HUDEP-2 (cell line): ENCODE data around the gene RAD54L.
A peak's percentile ranks its signal among the peaks of the same experiment; 100 is the strongest.

Experiments used
- DNase-seq, 76 experiments: peaks; one replicate each; lab custom pipeline; 2025; ENCODE audit not compliant: unreplicated experiment in 76 of 76; lab: John Stamatoyannopoulos, UW

Gene RAD54L

DNA sequence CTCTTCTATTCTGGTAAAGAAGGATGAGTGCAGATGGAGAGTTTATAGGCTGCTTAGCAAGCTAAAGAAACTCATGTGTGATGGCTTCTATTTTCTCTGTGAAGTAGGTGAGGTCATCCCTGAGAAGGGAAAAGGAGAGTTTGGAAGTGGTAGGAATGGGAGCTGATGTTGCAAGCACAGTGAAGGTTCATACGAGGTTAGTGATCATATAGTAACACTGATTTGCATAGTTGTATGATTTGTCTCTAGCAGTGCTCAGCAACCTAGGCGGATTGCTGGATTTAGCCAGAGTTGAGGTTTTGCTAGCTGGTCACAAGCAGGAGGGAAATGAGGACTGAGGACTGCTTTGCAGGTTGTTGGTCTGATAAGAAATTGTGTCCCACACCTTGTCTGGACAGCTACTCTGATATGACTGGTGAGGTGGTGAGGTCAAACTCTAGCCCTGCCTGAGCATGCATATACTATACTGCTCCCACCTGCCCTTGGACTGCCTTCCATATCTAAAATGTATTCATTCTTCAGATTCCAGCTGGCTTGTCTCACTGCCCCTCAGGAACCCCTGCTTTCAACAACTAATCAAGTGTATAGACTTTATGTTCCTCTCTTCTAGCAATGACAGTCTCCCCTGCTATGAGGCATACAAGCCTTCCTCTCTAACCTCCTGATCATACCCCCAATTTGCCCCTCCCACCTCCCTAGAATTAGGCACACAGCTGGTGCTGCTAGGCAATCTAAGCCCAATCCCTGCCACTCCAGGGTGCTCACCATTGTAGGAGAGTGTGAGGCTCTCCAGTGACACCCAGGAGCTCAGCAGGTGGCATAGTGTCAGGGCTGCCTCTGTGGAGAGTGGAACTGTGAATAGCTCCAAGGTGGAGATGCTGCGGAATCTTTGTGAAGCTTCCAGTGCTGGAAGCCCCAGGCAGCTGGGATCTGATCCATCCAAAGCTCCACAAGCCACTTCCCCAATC, 37.3 kb downstream of the RAD54L start:
- DNase-seq, result no peak

DNA sequence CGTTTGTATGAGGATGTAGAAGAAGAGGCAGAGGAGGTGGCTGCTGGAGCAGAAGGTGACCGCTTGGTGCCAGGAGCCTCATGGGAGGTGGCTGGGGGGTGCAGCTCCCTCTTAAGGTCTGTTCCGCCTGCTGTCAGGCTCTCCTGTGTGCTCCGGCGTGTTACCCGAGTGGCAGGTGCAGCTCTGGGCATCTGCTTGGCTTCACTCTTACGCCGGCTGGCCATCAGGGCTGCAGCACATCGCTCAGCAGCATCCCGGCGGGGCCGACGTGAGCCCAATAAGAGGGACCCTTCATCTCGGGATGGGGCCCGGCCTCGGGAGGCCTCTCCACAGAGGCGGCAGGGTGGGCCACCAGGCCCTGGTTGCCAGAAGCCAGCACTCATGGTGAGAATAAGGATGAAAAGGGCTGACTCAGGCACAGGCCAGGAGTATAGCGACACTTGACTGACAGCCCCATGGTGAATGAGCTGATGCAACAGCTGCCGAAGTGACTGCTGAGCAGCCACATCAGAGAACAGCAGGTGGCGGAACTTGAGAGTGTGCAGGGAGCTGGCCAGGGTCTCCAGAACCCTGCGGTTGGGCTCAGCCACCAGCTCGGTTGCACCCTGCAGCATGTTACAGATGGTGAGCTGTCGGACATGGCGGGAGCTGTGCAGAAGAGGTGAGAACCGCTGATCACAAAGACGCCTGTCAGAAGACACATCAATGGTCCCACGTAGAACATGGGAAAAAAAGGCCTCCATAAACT, 38.3 kb downstream of the RAD54L start:
- DNase-seq, result no peak

DNA sequence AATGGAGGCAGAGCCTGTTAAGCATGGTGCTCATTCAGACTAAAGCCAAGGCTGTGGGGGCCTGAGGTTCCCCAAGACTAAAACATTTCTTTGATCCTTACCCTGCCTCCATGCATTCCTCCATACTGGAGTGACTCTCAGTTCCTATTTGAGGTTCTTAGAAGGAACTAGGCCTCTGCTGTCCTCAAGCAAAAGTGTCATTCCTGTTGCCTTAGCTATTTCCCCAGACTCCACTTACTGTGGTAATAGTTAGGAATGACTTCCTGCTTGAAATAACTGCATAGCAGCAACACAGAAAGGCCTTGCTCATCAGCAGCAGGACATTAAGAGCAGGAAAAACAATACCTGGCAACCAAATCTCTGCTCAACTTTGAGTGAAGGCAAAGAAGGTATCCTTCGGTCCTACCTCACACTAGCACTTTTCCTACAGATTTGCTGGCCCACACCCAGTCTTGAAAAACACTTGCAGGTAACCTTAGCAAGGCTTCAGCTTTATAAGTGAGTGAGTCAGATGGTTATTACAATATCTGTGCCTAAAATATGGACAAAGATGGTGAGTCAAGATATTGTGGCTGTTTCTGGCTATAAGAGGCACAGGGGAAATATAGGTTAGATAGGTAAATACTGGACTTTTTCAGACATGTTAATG, 41.0 kb downstream of the RAD54L start:
- DNase-seq, result no peak

DNA sequence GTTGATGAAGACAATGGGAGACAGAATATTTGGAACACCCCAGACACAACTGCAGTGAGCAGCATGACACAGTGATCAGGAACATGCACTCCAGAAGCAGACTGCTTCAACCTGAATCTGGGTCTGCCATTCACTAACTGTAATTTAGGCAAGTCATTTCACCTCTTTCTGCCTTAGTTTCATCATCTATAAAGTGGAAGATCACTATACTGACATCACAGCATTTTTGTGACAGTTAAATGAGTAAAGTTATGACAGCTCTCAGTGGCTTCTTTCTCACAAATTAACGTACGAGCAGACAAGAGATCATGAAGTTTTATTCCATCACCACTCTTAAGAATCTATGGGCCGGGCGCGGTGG, 41.6 kb downstream of the RAD54L start:
- no peak for DNase-seq

DNA sequence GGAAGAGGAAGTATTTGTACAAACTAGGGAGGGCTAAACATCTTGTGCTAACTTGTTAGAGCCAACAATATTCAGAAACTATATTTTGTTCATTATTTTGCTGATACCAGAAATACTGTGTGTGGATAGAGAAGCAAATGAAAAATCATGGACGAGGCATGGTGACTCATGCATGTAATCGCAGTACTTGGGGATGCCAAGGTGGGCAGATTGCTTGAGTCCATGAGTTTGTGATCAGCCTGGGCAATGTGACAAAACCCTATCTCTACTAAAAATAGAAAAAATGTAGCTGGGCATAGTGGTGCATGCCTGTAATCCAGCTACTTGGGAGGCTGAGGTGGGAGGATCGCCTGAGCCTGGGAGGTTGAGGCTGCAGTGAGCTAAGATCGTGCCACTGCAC, 42.4 kb downstream of the RAD54L start:
- no peak for DNase-seq

DNA sequence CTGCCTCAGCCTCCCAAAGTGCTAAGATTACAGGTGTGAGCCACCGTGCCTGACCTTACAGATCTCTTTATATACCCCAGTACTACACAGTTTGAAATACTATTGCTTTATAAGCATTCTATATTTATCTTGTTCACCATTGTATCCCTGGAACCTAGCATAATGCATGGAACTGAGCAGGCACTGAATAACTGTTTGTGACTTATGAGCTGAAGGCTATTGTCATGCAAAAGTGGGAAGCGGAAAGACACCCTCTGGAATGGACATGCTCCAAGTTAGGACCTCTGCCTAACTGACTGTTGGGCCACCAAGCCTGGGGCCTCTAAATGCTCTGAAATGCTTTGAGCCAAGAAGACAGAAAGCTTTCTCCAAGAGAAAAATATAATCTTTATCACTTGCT, 47.7 kb downstream of the RAD54L start:
- no peak for DNase-seq

DNA sequence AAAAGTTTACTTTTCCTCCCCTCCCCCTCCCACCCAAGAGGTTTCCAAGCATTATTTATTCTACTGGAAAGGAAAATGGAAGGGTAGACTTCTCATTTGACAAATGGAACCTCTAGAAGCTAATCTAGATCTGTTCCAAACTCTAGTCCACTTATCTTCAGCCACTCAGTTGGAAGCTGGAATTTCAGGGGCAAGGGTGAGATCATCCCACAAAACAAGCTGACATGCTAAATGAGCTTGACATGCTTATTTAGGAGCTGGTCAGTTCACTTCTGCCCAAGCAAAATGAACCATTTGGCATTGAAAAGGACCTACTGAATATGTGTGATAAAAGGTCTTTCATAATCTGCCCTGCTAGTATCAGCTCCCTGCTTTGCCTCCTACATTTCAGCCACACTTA, 50.8 kb downstream of the RAD54L start:
- no peak for DNase-seq

DNA sequence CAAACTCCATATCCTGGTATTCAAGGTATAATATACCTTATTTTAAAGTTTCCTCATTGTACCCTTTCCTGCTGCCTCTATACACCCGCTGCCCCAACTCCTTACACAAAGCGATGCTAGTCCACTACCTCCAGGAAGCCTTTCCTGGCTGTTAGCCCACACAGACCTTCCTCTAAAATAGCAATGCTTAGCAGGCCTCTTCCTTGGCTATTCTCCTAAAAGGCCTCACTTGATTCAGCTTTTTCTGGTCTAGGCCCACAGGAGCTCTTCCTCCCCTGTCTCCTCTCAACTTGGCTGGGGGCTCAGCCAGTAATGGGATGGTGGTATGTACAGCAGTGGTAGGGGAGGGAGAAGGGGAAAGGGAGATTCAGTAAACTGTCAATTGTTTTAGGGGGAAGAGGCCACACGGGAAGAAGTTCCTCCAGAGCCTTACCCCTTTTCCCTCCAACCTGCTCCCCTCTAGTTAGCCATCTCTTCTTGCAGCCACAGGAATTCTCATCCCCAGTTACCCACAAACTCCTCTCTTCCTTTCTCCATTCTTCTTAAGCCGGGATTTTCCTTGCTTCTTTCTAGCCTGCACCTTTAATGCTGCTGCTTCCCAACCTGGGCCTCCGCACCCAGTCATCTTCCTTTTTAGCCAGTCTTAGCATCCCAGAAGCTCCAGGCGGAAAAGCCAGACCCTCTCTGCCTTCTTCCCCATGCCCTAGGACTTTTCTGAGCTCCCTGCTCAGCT, 53.3 kb downstream of the RAD54L start:
- DNase-seq, result no peak

DNA sequence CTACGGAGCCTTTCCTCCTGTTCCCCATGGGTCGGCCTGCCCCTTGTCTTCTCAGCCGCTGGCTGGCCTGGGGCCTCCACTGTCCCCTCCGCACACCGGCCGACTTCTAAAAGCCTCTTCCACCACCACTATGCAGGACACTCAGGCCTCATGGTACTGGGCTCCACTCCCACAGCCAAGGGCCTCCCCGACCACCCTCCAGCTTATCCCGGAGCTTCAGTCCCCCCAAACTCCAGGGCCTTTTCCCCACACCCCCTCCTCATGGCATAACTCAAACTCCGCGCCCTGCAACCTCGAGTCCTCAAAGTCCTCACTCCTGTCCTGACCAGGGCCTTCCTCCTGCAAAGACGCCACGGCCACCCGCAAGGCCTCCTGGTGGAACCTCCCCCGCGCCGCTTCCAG, 53.8 kb downstream of the RAD54L start:
- DNase-seq, result peak in 1 of 76 experiments; percentile 25

DNA sequence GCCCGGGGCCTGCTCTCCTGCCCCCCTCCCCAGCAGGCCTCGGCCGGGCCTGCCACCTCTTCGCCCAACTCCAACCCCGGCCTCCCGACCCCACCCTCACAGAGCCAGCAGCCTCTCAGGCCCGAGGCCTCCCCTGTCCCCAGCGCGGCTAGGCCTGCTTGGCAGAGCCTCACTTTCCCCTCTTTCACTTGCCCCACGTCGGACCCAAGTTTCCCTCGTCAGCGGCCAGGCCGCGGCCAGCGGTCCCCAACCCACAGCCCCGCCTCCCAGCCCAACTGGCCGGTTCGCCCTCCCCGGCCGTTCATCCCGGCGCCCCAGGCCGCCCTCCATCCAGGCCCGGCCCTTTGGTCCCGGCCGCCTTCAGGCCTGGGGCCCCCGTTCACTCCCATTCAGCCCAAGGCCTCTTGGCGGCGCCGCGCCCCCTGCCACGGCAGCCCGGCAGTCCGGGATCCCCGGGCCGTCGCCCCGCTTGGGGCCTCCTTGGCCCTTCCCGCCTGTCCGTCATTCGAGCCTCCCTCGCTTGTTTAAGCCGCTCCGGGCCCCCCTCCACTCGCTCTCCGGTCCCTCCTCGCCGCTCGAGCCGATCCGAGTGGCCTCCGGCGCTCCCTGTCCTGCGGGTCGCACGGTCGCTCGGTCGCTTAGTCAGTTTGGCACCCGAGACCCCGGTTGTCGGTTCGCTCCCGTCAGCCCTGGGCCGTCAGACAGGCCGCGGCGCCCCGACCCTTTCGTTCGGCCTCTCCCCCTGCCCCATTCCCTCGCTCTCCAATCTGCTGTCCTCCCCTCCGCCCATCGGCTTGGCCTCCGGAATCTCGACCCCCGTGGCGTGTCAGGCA, 54.5 kb downstream of the RAD54L start:
- DNase-seq, result peak in 42 of 76 experiments; percentile 12 to 55 (median 33)

DNA sequence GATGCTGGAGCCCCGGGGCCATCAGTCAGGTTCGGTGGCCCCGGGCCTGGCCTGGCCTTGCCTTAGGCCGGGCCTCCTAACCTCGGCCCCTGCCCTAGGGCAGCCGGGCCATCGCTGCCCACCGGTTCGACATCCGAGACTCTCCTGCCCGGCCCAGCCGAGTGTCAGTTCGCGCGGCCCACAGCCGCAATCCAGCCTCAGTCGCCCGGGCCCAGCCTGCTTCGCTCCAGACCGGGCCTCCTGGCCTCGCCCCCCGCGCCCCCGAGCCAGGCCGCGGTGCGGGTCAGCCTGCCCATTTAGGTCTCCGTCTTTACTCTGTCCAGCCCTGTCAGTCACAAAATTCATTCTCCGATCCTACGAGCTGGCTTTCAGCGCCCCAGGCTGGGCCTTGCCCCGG, 55.1 kb downstream of the RAD54L start:
- peak in 6 of 76 experiments; percentile 44 to 67 (median 61) for DNase-seq

DNA sequence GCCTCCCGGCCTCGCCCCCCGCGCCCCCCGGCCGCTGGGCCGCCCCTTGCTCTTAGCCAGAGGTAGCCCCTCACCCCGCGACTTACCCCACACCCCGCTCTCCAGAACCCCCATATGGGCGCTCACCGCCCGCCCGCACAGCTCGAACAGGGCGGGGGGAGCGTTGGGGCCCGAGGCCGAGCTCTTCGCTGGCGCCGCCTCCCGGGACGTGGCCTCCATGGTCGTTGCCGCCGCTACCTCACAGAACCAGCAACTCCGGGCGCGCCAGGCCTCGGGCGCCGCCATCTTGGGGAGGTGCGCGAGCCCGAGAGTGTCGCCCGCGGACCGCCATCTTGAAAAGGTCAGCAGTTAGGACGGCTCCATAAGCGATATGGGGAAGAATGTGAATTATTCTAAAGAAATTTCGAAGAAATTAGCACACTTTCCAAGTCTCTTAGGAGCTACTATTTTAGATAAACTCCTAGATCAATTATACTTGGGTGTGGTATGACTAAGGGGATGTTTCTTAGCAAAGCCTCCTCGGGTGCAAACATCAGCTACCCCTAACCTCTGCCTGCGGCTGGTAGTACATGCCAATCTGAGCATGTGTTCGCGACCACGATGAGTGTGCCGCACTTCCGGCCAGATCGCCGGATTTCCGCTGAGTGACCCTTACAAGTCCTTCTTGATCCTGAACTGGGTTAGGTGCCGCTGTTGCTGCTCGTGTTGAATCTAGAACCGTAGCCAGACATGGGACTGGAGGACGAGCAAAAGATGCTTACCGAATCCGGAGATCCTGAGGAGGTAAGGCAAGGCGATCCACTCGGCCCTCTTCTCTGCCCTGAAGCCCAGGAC, 55.7 kb downstream of the RAD54L start, which contains the start of the genes LRRC41 and UQCRH:
Gene LRRC41, minus strand, starts transcription at position 579 of the 834 bp plus-strand sequence. Its CDS starts 294 bp downstream, at position 285.
Gene UQCRH, plus strand, starts transcription at position 661 of the 834 bp plus-strand sequence. Its CDS starts 69 bp downstream, at position 730.
- peak; percentile 40 to 96 (median 90) for DNase-seq

DNA sequence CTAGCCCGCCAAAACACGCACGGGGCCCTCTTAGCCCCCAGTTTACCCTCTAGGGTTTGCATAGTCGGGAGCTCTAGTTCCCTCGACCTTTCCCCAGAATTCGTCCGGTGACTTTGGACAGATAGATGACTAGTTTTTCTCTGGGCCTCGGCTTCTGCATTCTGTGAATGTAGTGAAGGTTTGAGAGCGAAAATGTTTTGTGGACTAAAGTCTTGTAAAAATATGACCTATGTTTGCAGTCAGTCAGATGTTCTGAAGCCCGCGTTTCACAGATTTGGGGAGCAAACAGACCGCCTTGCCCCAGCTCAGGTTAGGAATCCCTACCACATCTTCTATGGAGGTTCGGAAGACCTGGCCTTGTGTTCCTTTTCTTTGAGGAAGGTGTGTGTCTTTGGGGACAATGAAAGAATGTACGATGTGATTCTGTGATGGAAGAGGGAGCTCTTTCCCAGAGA, 56.3 kb downstream of the RAD54L start:
- no peak for DNase-seq

DNA sequence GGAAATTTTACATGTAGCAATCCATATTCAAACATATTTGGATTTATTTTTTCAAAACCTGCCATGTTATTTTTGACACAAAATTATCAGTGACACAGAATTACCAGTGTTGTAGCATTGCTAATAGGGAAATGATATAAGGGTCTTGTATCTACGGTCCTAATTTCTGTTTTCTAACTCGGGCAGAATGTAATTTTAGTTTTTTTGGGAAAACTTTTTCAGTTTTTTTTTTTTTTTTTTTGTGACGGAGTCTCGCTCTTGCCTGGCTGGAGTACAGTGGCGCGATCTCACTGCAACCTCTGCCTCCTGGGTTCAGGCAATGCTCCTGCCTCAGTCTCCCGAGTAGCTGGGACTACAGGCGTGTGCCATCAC, 58.6 kb downstream of the RAD54L start:
- DNase-seq, result no peak

DNA sequence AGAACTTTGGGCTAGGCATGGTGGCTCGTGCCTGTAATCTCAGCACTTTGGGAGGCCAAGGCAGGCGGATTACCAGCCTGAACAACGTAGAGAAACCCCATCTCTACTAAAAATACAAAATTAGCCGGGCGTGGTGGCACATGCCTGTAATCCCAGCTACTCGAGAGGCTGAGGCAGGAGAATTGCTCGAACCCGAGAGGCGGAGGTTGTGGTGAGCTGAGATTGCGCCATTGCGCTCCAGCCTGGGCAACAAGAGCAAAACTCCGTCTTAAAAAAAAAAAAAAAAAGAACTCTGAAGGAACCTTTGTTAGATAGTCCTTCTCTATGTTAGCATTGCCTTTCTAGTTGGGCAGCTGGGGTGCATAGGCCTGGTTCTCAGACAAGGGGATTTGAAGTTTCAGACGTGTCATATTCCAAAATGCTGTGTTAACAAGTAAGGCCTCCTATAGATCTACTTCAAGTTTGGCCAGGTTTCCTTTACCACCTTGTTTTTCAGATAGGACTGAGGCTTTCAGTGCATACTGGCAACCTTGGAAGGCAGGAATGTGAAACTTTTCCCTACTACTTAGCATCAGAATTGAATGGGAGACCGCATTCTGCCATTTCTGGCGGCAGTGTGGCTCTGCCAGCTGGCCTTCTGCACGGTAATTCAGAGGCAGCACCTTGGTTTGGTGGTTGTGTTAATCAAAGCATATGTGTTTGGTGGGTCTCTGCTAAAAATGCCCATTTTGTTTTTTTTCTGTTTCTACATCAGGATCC, 62.0 kb downstream of the RAD54L start:
- no peak for DNase-seq

DNA sequence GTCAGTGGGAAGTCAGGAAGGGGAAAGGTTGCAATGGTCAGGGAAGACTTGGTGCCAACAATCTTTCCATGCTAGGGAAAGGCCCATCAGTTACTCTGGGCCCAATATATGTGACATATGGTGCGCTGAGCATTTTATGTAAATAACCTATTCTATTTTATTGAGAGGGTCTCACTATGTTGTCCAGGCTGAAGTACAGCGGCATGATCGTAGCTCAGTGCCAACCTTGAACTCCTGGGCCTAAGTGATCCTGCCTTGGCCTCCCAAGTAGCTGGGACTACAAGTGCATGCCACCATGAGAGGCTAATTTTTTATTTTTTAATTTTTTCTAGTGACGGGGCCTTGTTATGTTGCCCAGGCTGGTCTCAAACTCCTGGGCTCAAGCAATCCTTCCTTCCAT, 62.8 kb downstream of the RAD54L start:
- DNase-seq, result no peak

DNA sequence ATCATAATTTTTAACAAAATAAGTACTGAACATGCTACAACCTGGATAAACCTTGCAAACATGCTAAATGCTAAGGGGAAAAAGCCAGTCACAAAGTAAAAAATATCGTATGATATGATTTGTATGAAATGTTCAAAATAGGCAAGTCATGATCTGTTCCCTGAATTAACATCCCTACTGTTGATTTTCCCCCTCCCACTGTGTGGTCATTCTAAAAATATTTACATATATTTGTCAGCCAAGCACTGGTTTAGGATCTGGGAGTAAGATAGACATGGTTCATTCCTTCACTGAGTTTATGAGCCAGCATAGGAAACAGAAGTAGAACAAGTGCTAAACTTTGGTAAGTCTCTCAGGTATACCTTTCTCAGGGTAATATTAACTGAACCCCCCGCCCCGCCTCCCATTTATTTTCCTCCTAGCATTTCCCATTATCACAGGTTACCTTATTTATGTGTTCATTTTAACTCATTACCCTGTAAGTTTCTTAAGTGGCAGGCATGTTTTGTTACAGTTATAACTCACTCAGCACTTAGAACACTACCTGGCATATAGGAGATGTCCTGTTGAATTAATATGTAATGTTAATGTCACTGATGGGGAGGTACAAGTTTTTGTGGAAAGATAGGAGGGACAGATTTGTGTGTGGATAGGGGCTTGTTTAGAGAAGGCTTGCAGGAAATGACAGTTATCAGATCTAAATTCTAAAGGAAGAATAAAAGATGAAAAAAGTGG, 68.3 kb downstream of the RAD54L start:
- no peak for DNase-seq
